ENCODE data around the gene CCL28.
A peak's percentile ranks its signal among the peaks of the same experiment; 100 is the strongest.
"Not testable (repeated sequence)": the region's sequence is repeated elsewhere in the genome, so short reads cannot be mapped to it uniquely, and the experiment has no call there.

CCL28 gene

DNA sequence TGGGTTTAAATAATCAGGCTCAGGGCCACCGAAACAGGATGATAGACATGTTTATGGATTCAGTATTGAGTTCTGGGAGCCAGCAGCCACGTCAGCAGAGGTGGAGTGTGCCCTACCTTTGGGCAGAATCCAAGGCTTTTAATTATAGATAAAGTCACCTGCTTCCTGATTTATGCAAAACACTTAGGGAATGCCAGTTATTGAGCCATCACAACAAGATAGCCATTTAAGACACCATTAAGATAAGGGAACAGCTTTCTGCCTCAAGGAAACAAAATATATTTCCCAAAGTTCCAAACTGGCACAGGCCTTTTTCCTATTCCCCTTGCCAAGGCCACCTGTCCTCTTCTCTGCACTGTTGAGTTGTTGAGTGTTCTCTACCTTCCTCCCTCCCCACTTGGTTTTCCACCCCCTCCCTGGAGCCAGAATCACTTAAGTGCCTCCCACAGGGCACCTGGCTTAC is 2.4 kb downstream of the CCL28 start:
- DNase-seq (ENCODE audit: low read depth) = no peak

DNA sequence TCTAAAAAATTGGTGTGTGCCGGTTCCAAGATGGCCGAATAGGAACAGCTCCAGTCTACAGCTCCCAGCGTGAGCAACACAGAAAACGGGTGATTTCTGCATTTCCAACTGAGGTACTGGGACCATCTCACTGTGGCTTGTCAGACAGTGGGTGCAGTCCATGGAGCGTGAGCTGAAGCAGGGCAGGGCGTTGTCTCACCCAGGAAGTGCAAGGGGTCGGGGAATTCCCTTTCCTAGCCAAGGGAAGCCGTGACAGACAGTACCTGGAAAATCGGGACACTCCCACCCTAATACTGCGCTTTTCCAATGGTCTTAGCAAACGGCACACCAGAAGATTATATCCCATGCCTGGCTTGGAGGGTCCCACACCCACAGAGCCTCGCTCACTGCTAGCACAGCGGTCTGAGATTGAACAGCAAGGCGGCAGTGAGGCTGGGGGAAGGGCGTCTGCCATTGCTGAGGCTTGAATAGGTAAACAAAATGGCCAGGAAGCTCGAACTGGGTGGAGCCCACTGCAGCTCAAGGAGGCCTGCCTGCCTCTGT is 9.6 kb downstream of the CCL28 start:
- not testable (repeated sequence) for DNase-seq (ENCODE audit: low read depth)

DNA sequence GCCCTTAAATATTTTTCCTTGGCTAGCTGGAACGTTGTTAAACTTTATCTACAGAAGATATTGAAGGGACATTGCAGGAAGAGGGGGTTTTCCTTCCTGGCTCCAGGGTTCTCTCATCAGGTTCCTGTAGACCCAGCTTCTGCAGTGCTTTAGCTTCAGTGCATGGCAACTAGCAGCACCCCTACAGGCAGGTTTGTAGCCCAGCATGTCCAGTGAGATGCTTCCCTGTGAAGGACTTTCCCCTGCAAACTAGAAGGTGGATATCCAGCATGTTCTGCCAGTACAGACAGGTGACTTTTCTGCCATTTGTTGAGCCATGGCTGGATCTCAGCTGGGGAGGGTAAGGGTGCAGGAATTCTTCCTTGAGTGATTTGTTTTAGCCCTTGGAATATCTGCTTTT is 10.4 kb downstream of the CCL28 start:
- DNase-seq (ENCODE audit: low read depth) = no peak

DNA sequence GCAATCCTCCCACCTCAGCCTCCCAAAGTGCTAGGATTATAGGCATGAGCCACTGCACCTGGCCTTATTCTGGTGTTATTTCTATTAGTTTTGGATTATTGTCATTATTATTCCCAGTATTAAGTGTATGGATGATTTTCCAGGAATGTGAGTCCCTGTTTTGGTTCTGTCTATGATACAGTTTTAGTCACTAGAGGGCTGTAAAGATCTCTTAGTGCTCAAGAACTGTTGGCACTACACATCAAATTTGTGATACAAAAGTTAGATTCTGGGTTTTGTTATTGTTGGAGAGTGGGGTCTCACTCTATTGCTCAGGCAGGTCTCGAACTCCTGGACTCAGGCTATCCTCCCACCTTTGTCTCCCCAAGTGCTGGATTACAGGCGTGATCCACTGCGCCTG is 12.1 kb downstream of the CCL28 start:
- no peak for DNase-seq (ENCODE audit: low read depth)

DNA sequence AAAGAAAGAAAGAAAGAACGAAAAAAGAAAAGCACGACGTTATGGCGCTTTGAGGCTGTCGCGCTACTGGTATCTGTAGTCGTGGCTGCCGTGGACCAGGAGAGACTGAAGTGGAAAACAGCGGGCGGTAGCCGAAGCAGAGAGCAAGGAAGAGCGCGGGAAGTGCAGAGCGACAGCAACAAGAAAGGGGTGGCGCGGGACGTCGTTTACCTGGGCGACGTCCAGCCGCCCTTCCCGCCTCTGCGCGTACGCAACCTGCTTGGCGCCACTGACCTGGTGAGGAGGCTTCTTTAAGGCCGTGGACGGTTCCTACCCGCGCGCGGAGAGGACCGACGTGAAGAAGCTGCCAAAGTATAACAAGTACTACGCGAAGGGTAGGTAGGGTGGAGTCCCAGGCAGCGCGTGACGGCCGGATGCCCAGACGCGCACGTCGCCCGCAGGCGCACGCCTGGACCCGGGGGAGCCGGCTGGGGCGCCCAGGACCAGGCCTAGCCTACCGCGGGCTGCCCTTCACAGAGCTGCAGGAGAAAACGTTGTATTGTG is 15.4 kb downstream of the CCL28 start:
- DNase-seq (ENCODE audit: low read depth) = peak; percentile 21

DNA sequence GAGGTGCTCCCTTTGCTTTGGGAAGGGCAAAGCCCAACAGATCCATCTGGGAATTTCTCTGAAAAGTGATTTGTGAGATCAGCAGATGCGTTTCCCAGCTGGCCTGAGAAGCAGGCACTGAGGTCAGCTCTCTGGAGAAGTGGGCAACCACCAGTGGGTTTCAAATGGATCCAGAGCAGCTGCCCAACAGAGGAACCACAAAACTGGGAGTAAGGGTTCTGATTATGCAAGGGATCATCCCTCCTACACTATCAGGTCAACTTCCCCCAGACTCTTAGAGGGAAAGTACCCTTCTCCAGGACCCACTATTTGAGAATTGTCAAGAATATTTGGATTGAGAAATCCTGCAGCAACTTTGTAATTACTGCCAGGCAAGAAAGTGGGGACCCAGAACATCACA is 21.7 kb downstream of the CCL28 start:
- no peak for DNase-seq (ENCODE audit: low read depth)

DNA sequence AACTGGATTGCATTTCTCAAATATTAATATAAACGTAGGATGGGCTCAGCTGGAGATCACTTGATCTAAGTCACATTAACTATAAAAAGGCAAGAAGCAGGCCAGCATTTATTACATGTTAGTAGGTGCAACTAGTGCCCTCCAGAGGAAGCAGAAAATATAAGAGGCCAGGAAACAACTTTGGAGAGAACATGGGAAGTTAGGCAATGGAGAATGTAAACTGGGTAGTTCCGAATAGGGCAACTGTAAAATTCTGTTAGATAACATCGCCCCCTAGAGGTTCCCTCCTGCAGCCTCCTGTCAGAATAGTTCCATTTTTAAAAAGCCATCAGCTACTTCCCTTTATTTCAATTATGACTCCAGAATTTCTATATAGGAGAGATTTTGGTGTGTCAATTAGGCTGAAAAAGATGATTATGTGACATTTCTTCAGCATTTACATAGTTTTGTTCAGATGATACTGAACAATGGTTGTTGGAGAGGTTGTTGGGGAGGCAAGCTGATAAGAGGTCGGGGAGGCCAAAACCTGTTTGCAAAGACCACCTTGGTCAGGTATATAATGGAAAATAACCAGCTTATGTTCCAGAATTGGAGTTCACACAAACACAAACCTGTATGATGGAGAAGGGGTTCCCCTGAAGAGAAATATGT is 22.4 kb downstream of the CCL28 start:
- peak; percentile 3 for DNase-seq (ENCODE audit: low read depth)

DNA sequence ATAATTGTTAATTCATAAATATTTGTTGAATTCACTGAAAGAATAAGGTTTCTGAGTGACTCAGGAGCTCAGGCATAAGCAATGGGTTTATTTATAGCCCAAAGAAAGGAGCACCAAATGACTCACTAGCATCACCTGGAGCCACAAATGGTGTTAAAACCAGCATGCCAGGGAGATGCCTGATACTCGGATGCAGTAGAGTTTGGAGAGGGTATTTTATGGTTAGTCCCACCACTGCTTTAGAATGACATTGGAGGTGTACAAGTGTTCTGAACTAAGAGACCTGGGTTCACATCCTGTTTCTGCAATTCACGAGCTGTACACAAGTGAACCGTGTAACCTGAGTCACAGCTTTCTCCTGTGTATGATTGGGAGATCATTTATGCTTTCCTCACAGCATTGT is 25.2 kb downstream of the CCL28 start:
- DNase-seq (ENCODE audit: low read depth) = no peak

DNA sequence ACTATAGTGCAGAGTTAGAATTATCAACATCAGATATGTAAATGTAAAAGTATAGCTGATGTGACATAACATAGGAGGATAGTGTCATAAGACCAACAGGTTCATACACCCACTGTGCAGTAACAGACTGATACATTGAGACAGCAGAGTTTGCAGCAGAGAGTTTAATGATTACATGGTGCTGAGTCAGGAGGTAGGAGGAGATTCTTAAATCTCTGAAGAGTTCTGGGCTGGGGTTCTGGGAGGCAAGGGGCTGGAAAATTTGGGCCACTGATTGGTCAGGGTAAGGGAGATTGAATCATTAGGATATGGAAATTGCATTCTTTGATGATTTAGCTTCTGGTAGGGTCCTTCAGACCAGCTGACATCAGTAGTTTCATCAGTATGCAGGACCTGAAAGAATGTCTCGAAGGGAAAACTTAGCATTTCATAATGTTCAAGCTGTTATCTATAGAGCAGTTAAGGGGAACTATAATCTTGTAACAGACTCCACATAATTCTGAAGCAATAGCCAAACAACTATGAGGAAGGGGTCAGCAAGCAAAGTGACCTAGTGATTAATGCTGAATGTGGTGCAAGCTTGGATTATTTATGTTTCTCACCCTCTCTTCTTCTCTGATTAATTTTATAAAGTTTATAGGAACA is 35.6 kb downstream of the CCL28 start:
- no peak for DNase-seq (ENCODE audit: low read depth)

DNA sequence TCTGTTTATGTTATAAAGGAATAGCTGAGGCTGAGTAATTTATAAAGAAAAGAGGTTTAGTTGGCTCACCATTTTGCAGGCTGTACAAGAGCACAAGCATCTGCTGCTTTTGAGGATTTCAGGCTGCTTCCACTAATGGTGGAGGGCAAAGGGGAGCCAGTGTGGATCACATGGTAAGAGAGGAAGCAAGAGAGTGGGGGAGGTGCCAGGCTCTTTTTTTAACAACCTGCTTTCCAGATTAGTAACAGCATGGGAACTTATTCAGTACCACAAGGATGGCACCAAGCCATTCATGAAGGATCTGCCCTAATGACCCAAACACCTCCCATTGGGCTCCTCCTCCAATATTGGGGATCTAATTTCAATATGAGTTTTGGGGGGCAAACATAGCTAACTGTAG is 40.4 kb downstream of the CCL28 start:
- DNase-seq (ENCODE audit: low read depth) = no peak

DNA sequence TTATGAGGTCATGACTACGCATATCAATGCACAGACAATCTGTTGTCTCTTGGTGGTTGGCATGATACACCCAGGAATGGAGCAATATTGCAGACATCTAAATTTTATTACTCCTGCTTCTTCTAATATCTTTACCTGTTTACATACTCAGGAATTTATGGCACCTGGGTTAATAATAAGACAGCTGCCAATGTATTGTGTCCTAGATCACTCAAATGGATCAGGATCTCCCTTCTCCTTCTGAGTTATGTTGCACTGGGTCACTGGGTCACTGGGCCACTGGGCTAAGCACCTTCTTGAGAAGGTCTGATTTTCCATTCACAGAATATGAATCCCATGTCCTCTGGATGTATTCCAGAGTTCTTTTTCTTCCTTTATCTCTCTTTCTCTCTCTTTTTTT is 41.8 kb downstream of the CCL28 start:
- DNase-seq (ENCODE audit: low read depth) = no peak

DNA sequence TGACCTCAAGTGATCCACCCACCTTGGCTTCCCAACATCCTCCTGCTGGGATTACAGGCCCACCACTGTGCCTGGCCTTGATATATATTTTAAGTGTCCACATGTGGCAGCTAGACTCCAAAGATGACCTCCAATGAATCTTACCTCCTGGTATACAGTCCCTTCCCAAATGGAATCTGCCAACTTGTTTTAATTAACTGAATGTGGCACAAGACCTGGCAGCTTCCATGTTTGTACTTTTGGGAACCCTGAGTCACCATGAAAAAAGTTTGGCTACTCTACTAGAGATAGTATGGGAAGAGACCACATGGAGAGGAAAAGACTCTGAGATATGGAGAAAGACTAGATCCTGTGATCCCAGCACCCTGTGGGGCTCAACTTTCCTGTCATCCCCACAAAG is 42.5 kb downstream of the CCL28 start:
- DNase-seq (ENCODE audit: low read depth) = no peak

DNA sequence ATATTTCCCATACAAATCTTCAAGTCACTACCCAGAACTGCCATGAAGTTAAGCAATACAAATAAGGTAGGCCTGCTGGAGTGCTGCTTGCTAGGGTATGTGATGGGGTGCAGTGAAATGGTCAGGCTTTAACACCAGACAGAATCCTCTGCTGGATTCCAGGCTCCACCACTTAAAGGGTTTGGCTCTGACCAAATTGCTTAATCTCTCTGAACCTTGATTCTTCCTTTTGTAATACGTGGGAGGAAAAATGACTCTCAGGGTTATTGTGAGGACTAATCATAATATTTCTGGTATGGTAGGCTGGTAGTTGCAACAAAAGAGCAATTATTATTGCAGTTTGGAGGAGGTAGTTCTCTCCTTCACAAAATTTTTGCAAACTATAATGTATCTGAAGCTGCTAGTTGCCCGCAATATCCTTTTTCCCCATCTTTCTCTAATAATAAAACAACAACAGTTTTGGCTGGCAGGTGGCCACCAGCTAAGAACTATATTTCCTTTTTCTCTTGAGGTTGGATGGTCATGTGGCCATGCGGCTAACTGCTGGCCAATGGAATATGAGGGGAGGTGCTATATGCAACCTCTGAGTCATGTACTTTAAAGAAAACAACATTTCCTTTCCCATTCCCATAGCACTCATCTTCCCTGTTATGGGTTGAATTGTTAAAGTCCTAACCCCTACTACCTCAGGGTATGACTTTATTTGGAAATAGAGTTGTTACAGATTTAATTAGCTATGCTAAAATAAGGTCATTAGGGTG is 44.1 kb downstream of the CCL28 start:
- DNase-seq (ENCODE audit: low read depth) = no peak

DNA sequence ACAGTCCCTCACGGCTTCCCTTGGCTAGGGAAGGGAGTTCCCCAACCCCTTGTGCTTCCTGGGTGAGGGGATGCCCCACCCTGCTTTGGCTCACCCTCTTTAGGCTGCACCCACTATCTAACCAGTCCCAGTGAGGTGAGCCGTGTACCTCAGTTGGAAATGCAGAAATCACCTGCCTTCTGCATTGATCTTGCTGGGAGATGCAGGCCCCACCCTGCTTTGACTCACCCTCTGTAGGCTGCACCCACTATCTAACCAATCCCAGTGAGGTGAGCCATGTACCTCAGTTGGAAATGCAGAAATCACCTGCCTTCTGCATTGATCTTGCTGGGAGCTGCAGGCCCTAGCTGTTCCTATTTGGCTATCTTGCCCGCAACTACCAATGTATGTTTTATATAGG is 44.7 kb downstream of the CCL28 start:
- DNase-seq (ENCODE audit: low read depth) = no peak

DNA sequence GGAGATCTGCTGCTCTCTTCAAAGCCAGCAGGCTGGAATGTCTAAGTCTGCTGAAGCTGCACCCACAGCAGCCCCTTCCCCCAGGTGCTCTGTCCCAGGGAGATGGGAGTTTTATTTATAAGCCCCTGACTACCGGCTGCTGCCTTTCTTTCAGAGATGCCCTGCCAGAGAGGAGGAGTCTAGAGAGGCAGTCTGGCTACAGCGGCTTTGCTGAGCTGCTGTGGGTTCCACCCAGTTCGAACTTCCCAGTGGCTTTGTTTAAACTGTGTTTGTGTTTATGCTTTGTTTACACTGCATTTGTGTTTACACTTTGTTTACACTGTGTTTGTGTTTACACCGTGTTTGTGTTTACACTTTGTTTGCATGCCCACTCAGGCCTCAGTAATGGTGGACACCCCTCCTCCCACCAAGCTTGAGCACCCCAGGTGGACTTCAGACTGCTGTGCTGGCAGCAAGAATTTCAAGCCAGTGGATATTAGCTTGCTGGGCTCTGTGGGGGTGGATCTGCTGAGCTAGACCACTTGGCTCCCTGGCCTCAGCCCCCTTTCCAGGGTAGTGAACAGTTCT is 45.4 kb downstream of the CCL28 start:
- not testable (repeated sequence) for DNase-seq (ENCODE audit: low read depth)

DNA sequence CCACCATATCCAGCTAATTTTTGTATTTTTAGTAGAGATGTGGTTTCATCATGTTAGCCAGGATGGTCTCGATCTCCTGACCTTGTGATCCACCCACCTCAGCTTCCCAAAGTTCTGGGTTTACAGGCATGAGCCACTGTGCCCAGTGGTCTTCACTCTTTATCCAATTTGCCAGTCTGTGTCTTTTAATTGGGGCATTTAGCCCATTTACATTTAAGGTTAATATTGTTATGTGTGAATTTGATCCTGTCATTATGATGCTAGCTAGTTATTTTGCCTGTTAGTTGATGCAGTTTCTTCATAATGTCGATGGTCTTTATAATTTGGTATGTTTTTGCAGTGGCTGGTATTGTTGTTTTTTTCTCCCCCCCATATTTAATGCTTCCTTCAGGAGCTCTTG is 47.0 kb downstream of the CCL28 start:
- not testable (repeated sequence) for DNase-seq (ENCODE audit: low read depth)

DNA sequence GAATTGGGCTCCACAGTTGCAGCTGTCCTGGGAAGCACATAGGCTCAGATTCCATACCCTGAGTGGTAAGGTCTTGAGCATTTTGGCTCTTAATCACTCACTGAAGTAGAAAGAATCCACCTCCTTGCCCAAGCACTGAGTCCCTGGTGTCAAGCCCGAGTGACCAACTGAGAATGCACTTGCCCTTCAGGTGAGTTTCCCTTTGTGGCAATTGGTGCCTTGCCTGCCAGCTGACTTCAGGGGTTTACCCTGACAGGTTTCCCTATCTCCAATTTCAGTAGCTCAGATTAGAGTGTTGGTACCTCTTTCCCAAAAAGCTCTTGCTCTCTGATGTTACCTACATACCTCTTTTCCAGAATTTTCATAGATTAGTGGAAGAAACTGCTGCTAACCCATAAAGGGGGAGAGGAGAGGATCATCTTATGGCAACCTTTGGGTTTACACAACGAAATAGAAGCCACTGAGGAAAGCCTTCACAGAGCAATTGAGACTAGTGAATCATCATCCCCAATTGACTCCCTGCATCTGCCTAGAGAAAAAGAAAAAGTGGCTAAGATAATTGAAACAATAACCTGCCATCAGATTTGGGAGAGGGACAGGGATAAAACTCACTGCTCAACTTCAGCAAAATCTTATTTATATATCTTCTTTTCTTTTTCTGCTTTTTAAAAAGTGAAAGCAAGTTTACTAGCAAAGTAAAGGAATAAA is 48.6 kb downstream of the CCL28 start:
- no peak for DNase-seq (ENCODE audit: low read depth)

DNA sequence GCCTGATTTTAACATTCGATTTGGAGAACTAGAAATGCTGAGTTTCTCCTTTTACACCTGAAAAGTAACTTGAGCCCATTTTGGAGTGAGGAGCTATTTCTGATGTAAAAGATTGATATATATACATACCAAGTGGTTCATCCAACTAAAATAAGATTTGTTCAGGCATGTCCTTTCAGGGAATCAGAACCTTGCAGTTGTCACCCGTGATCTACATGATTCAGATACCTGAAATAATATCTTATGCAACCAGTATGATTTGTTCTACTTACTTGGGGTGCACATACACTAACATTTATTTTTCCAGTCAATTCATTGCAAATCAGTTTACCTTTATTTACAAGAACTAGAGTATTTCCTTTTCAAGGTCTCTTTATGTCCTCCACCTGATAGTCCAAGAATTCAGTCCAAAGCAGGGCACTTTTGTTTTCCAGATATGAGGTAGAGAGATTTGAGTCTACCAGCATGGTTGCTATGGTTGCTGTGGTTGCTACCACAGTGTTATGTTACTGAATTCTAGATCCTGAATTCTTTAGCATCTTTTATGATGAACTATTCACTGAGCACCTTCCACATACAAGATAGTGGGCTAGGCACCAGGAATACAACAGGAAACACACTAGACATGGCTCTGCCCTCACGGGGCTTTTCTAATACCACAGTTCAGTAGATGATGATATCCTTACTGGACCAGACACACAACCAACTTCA is 49.3 kb downstream of the CCL28 start:
- DNase-seq (ENCODE audit: low read depth) = no peak

DNA sequence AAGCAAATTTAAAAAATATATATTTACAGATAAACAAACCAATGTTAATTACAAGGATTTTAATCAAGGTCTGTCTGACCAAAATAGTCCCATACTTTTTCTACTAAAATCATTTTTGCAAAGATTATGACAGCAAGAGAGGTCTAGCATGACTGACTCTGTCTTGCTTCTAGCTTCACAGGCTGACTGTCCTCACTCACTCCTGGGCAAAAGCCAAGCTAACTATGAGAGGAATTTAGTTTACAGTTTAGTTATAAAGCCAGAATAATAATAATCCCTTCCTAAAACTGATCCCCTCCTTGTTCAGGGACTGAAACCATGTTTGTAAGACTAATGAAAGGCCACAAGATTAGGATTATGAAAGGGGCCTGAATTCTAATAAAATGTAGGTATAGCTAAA is 53.5 kb downstream of the CCL28 start:
- DNase-seq (ENCODE audit: low read depth) = no peak

DNA sequence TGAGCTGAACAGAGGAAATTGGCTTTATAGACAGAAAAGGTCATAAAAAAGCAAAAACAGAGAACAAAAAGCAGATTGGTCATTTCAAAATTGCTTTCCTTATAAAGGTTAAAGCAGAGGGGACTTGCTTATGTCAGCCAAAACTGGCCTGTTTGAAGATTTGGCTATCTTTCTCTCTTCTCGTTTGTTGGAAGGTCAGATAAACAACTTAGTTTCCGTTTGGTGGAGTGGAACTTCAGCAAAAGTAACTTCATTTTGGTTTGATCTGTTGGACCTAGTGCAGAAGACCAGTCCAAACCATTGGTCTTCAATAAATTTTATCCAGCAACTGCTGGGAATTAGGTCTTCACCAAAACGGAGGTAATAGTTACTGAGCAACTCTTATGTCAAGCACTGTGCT is 53.9 kb downstream of the CCL28 start:
- no peak for DNase-seq (ENCODE audit: low read depth)

DNA sequence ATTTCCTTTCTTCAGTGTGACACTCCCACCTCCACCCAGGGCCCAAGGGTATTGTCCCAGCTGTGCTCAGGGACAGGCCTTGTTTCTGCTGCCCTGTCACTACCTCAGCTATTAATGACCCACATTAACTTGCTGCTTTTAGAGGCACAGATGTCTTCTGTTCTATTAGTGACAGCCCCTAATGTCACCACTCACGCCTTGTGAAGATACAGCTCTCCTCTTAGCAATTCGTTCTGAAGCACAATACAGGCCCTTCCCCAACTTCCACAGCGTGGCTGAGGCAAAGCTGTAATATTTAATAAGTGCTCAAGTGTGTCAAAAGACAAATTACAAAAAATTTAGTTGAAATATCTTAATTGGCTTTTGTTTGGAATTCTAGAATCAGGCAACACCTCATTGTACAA is 54.3 kb downstream of the CCL28 start:
- no peak for DNase-seq (ENCODE audit: low read depth)

Data from T follicular helper cell (primary cell).